Caki2 (cell line): ENCODE results near the gene CTCFL. TPM values are rescaled to one million over a fixed set of nuclear protein-coding genes. Genes with fewer than 3 reads are reported as not detected.

Source experiments
- DNase-seq: peaks from one replicate; pipeline ENCODE4 v3.0.0-alpha.2; 2015; ENCODE audit warnings: low read depth
- in situ Hi-C: cut with HindIII; loops from 2 replicates; pipeline ENCODE4 v1.10.0; 2016; ENCODE audit warnings: low sequenced_read_pairs, low pct_unique_long_range_greater_than_20kb, mixed read lengths
- total RNA-seq: library from RNA; depleted of rRNA; stranded (reverse); fragments of >200 nt; shearing (Covaris generic); gene quantifications from 2 replicates; pipeline ENCODE4 v1.2.3, GENCODE V29; 2014; ENCODE audit warnings: low replicate concordance

The CTCFL gene
- total RNA-seq, 1 experiment from 2014 or later: not detected

DNA sequence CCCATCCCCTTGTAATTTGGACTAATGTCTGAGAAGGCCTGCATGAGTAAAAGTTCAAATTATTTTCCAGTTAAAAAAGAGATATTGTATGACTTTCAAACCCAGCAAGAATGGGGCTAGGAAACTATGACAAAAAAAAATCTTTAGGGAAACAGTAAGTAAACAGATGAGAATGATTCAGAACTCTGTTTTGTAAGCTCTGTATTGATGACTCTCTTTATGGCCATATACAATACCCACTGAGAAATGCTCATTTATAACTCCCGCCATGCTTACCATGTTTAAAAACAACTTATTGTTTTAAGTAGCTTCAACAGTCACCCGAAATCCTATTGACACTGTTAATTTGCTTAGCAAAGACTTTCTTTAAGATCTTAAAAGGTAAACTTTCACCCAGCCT lies 18.8 kb upstream of the CTCFL start:
- in situ Hi-C loops: no loop called here
- no peak for DNase-seq

GRCh38 chr20:57540890-57541580 lies 16.1 kb upstream of the CTCFL start:
- no peak for DNase-seq
- in situ Hi-C loops: no loop called here

DNA sequence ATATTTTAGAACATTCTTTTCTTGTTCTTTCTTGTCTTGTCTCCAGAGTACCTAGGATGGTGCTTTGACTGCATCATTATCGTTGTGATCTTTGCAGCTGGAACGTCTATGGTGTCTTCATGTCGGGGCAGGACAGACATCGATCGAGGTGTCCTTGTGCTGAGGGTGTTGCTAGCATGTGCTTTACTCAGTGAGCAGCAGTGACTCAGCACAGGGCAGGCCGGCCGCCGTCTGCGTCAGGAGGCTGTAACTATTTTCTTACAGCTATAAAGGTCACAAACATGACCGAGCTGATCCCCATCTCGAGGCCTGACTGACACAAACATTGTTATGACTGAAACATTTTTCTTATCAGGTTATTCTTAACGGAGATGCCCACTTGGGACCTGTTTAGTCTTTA lies 14.9 kb upstream of the CTCFL start:
- DNase-seq: no peak
- in situ Hi-C loops: no loop called here

- in situ Hi-C loops: no loop called here
- DNase-seq: no peak
These were observed 12.9 kb upstream of the CTCFL start for GRCh38 chr20:57537822-57538221.

- in situ Hi-C loops: no loop called here
- no peak for DNase-seq
These were observed 12.1 kb upstream of the CTCFL start for GRCh38 chr20:57536771-57537724.

DNA sequence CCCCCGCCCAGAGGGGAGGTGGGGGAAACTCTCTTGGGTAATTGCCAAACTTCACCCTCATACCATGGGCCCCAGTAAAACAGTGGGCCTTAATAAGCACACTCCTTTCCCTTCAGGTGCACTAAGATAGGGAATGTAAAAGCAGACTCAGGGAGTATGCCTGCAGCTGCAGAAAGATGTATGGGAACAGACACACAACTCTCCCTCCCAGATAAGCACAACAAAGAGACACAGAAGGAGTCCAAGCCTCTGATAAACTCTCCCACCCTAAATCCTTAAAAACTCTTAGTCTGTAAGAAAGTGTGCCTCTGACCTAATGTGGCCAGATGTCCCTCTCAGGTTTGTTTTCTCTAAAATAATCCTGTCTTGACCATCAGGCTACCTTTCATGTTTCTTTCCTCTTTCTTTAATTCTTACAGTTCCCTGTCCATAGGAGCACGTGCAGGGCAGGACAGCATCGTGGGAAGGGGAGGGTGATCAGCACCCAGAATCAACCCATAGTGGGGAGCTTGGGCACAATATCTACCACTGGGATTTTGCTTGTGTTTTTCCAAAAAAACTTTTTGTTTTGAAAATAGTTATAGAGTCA lies 11.3 kb upstream of the CTCFL start:
- no peak for DNase-seq
- in situ Hi-C loops: no loop called here

DNA sequence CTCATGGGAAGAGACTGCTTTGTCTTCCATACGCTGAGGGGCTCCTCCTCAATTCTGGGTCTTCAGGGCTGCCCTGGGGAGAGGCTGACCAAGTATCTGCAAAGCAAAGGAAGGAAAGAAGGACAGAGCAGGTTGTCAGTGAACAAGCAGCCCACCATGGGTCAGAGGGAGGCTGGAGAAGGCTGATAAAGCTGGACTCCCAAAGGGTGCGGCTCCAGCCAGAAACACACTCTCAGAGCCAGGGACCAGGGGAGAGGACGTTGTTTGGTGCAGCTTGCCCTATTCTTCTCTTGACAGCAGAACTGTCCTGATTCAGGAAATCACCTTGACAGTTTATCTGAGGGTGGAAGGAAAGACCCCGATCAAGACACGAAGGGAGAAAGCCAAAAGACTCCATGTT lies 10.4 kb upstream of the CTCFL start:
- in situ Hi-C loops: no loop called here
- no peak for DNase-seq

DNA sequence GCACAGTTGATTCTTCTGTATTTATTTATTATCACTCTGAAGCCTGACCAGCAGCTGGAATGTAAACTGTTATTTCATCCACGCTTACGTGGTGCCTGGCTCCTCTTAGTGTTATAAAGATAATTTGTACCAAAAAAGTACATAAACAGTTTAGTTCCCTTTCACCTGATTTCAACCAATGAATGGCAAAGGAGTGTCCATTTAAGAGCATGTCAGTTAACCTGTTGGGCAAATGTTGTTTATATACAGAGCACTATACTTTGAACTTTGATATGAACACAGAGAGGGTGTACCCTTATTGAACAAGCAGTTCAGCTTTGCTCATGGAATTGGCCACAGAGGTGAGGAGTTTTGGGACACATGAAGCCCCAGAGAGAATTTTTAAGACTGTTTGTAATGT lies 7.2 kb upstream of the CTCFL start:
- DNase-seq: no peak
- in situ Hi-C loops: no loop called here

DNA sequence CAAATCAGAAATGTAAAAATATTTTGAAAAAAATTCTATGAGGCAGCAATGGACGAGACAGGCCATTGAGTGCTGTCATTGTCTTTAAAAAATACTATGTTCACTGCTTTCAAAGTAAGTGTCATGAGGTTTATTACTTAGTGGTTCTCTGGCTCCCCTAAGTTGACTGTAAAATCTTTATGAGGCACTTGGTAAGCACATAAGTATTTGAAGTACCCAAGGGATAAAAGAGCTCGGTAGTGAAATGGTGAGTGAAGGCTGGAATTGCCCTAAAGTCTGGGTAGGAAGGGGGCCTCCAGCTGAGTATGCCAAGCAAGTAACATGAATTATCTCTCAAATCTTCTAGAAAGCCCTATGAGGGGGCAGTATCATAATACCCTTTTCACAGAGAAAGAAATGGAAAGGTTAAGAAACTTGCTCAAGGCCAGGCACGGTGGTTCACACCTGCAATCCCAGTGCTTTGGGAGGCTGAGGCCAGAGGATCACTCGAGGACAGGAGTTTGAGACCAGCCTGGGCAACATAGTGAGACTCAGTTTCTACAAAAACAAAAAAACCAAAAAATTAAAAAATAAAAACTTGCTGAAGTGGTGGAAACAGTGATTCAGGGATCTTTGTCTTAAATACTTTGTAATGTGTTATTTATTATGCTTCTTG lies 5.5 kb upstream of the CTCFL start:
- in situ Hi-C loops: no loop called here
- no peak for DNase-seq

- no peak for DNase-seq
These were observed 4.9 kb upstream of the CTCFL start for GRCh38 chr20:57529810-57530209.

DNA sequence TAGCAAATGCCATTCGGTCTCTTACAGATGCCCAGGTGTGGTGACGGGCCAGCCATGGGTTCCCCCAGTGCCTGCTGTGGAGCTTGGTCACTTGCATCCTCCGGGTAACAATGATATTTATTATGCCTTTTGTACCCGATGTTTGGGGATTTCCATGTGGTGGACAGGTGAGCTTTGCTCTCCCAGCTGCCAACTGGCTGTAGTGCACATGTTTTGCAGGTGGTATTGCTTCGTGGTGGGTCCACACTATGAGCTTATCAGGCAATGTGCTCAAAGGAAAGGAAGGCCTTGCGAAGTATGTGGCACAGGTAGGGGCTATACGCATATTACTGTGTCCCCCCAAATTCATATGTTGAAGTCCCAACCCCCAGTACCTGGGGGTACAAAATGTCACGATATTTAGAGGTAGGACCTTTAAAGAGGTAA lies 4.2 kb upstream of the CTCFL start:
- in situ Hi-C loops: no loop called here
- no peak for DNase-seq

More at GRCh38 chr20:57529810-57530209, 4.9 kb upstream of the CTCFL start:
- in situ Hi-C loops: no loop called here

GRCh38 chr20:57528148-57528547 lies 3.2 kb upstream of the CTCFL start:
- no peak for DNase-seq
- in situ Hi-C loops: no loop called here

GRCh38 chr20:57527728-57528127 lies 2.8 kb upstream of the CTCFL start:
- DNase-seq: no peak
- in situ Hi-C loops: no loop called here

DNA sequence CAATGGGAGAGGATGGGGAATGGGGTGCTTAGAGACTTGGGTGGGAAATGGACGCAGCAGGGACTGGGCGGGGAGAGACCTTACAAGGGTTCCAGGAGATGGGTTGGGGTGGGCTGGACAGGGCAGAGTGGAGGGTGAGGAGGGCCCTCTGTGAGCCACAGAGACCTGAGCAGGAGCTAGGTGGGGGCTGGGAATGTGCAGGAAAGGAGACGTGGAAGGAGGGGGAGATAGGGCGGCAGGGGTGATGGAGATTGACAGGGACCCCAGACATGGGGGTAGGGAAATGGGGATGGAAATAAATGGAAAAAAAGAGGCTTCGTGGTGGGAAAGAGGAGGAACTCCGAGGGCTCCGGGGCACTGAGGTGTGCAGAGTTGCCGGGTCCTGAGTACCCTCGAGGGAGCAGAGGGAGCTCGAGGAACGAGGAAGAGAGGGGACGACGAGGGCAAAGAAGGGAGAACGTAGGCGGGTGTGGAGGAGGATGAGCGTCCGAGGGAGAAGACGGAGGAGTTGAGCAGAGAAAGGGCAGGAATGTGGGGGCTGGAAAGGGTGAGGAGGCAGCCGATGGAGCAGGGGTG lies 2.0 kb upstream of the CTCFL start:
- no peak for DNase-seq
- in situ Hi-C loops: no loop called here

DNA sequence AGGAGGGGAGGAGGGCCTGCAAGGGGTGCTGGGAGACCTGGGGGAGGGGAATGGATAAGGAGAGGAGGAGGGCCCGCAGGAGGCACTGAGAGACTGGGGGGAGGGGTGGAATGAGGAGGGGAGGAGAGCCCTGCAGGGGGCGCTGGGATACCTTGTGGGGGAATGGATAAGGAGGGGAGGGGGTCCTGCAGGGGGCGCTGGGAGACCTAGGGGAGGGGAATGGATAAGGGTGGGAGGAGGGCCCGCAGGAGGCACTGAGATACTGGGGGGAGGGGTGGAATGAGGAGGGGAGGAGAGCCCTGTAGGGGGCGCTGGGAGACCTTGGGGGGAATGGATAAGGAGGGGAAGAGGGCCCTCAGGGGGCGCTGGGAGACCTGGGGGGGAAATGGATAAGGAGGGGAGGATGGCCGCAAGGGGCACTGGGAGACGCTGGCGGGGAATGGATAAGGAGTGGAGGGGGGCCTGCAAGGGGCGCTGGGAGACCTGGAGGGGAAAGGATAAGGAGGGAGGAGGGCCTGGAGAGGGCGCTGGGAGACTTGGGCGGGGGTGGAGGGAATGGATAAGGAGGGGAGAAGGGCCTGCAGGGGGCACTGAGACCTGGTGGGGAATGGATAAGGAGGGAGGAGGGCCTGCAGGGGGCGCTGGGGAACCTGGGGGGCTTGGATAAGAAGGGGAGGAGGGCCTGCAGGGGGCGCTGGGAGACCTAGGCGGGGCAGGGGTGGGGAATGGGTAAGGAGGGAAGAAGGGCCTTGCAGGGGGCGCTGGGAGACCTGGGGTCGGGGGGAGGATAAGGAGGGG lies 1.3 kb upstream of the CTCFL start:
- DNase-seq: no peak
- in situ Hi-C loops: no loop called here

- no peak for DNase-seq
- in situ Hi-C loops: no loop called here
These were observed 567 bp upstream of the CTCFL start for GRCh38 chr20:57525328-57526086.

DNA sequence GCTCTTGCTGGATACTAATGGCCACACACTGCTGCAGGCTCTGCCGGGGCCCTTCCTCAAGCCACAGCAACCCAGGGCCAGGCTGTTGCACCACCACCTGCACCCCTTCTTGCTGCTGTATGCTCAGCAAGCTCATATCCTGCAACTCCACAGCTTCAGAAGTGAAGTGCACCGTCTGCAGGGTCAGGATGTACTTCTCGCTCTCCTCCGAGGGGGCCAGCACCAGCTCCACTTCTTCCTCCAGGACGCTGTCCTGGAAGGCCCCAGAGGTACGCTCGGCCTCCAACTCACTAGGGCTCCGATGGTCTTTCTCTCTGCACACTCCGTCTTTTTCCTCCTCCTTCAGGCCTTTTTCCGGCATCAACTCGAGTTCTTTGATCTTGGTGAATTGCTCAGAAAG lies 1.2 kb downstream of the CTCFL start:
- in situ Hi-C loops: no loop called here

More for the DNA sequence above, 1.2 kb downstream of the CTCFL start:
- no peak for DNase-seq
